PC-3 (cell line): ENCODE data around the gene LPCAT2. TPM values are rescaled to one million over a fixed set of nuclear protein-coding genes. Genes with fewer than 3 reads are reported as not detected.

Experiments
- ATAC-seq: fragments of 200-7000 bp; cut with Tn5 transposase; 2 replicates; pipeline ENCODE4 v1.9.1; 2020; ENCODE audit warnings: mild to moderate bottlenecking, moderate library complexity
- BruUV-seq: library from RNA; stranded (reverse); fragments of 400-500 nt; replicated peaks from 2 replicates; lab custom pipeline; 2021; lab: Mats Ljungman, UMichigan
- CTCF ChIA-PET: fragments of 300-600 bp; sonication (Branson Sonifier 250); formaldehyde crosslinking; loops from one replicate; lab custom pipeline; 2022; ENCODE audit warnings: antibody characterized with exemption; lab: Charles Lee
- POLR2A ChIA-PET: fragments of 300-600 bp; sonication (Branson Sonifier 250); formaldehyde crosslinking; loops from one replicate; lab custom pipeline; 2022; ENCODE audit warnings: antibody characterized with exemption; ENCODE audit not compliant: unreplicated experiment; lab: Charles Lee
- DNase-seq: peaks from one replicate; pipeline ENCODE4 v3.0.0-alpha.2; 2015
- H2AFZ ChIP-seq: fragments of 300-600 bp; sonication (generic); 2 replicates; pipeline ENCODE4 v1.6.0; 2016; ENCODE audit warnings: antibody characterized with exemption, low read length
- H3F3A ChIP-seq: fragments of 300-600 bp; sonication (generic); one replicate; pipeline ENCODE4 v1.6.0; 2017; ENCODE audit warnings: antibody characterized with exemption, low read length, control low read depth, mild to moderate bottlenecking; ENCODE audit not compliant: unreplicated experiment
- H3K27ac ChIP-seq: fragments of 300-600 bp; sonication (generic); 2 replicates; pipeline ENCODE4 v1.5.1; 2016; ENCODE audit warnings: mild to moderate bottlenecking, low read length
- H3K27me3 ChIP-seq: fragments of 300-600 bp; sonication (generic); 2 replicates; pipeline ENCODE4 v1.6.1; 2016; ENCODE audit warnings: low read length, mixed read lengths
- H3K36me3 ChIP-seq: fragments of 300-600 bp; sonication (generic); 2 replicates; pipeline ENCODE4 v1.6.1; 2016; ENCODE audit warnings: low read depth, mixed run types, low read length, mixed read lengths
- H3K4me1 ChIP-seq: fragments of 300-600 bp; sonication (generic); 2 replicates; pipeline ENCODE4 v1.5.1; 2016; ENCODE audit warnings: low read length; ENCODE audit not compliant: insufficient read depth
- H3K4me2 ChIP-seq: fragments of 300-600 bp; sonication (generic); 2 replicates; pipeline ENCODE4 v1.6.0; 2016; ENCODE audit warnings: low read length
- H3K4me3 ChIP-seq: fragments of 300-600 bp; sonication (generic); 2 replicates; pipeline ENCODE4 v1.5.1; 2016; ENCODE audit warnings: mild to moderate bottlenecking, low read length, mixed read lengths
- H3K79me2 ChIP-seq: fragments of 300-600 bp; sonication (generic); 2 replicates; pipeline ENCODE4 v1.6.1; 2017; ENCODE audit warnings: low read length, mixed read lengths
- H3K9ac ChIP-seq: fragments of 300-600 bp; sonication (generic); 2 replicates; pipeline ENCODE4 v1.6.0; 2016; ENCODE audit warnings: mild to moderate bottlenecking, low read length
- H3K9me2 ChIP-seq: fragments of 300-600 bp; sonication (generic); replicated peaks from 2 replicates; pipeline ENCODE4 v1.6.1; 2016; ENCODE audit warnings: mixed run types, low read length, mixed read lengths
- H3K9me3 ChIP-seq: fragments of 300-600 bp; sonication (generic); 2 replicates; pipeline ENCODE4 v1.6.1; 2016; ENCODE audit warnings: low read length, mixed read lengths
- H4K20me1 ChIP-seq: fragments of 300-600 bp; sonication (generic); 2 replicates; pipeline ENCODE4 v1.6.1; 2016; ENCODE audit warnings: low read length, mixed read lengths
- EZH2 ChIP-seq: fragments of 300-600 bp; sonication (generic); IDR thresholded peaks from one replicate; pipeline ENCODE4 v1.6.1; 2017; ENCODE audit warnings: antibody characterized with exemption, mild to moderate bottlenecking, low read length; ENCODE audit not compliant: unreplicated experiment
- EZH2phosphoT487 ChIP-seq: fragments of 300-600 bp; sonication (generic); IDR thresholded peaks from 2 replicates; pipeline ENCODE4 v1.6.1; 2018; ENCODE audit warnings: mild to moderate bottlenecking, antibody characterized with exemption, low read length, borderline replicate concordance
- intact Hi-C: fragments of 100-400 bp; cut with micrococcal nuclease; formaldehyde crosslinking; loops from 2 replicates; pipeline ENCODE4 v1.9.0; 2023
- total RNA-seq: library from RNA; depleted of rRNA; stranded (reverse); fragments of >200 nt; gene quantifications from 2 replicates; pipeline ENCODE4 v1.2.3, GENCODE V29; 2014
- TF ChIP-seq, protein P1 (sequence below): fragments of 300-600 bp; sonication (generic); conservative IDR thresholded peaks from 2 replicates; pipeline ENCODE4 v1.5.1; 2017; ENCODE audit warnings: antibody characterized with exemption, low read depth, mild to moderate bottlenecking, low read length

The LPCAT2 gene
- total RNA-seq, 1 experiment from 2014 or later: 8.0 TPM

DNA sequence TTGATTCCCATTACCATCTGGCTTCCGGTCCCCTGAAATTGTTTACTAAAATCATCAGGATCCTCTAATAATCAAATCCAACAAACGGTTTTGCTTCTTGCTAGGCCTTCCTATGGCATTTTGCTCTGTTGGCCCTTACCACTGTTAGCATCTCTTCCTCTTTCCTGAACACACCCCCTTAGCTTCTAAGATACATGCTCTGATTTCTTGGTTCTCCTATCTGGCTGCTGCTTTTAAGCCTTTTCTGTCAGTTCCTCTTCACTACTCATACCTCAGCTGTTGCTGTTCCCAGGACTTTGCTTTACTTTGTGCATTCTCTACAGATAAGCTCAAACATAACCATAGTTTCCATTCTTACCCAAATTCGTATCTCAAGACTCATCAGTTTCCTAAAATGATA is 69.0 kb downstream of the LPCAT2 start:
- H3K36me3 ChIP-seq: no peaks in the 10 kb centered on the region
- H3K9ac ChIP-seq: no peak overlapping the region
- ChIA-PET POLR2A (no interaction called here), CTCF (no interaction called here)
- no peaks in the 10 kb centered on the region for H3K9me2 ChIP-seq
- H3K27me3 ChIP-seq: no peaks in the 10 kb centered on the region
- H3F3A ChIP-seq: no peaks in the 10 kb centered on the region
- no peaks in the 10 kb centered on the region for H3K4me1 ChIP-seq
- H3K4me2 ChIP-seq: no peak overlapping the region
- intact Hi-C loops: no loop called here
- H4K20me1 ChIP-seq: no peaks in the 10 kb centered on the region
- no peak overlapping the region for H3K4me3 ChIP-seq
- DNase-seq: no peak
- no peaks in the 10 kb centered on the region for H3K79me2 ChIP-seq
- no peak overlapping the region for H3K27ac ChIP-seq
- TF ChIP-seq, protein P1, sequence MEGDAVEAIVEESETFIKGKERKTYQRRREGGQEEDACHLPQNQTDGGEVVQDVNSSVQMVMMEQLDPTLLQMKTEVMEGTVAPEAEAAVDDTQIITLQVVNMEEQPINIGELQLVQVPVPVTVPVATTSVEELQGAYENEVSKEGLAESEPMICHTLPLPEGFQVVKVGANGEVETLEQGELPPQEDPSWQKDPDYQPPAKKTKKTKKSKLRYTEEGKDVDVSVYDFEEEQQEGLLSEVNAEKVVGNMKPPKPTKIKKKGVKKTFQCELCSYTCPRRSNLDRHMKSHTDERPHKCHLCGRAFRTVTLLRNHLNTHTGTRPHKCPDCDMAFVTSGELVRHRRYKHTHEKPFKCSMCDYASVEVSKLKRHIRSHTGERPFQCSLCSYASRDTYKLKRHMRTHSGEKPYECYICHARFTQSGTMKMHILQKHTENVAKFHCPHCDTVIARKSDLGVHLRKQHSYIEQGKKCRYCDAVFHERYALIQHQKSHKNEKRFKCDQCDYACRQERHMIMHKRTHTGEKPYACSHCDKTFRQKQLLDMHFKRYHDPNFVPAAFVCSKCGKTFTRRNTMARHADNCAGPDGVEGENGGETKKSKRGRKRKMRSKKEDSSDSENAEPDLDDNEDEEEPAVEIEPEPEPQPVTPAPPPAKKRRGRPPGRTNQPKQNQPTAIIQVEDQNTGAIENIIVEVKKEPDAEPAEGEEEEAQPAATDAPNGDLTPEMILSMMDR: no peak
- TF ChIP-seq EZH2phosphoT487: no peak
- TF ChIP-seq EZH2: no peak
- no TSS peak for BruUV-seq
- H3K9me3 ChIP-seq: no peaks in the 10 kb centered on the region
- no peak for ATAC-seq
- H2AFZ ChIP-seq: no peak overlapping the region

DNA sequence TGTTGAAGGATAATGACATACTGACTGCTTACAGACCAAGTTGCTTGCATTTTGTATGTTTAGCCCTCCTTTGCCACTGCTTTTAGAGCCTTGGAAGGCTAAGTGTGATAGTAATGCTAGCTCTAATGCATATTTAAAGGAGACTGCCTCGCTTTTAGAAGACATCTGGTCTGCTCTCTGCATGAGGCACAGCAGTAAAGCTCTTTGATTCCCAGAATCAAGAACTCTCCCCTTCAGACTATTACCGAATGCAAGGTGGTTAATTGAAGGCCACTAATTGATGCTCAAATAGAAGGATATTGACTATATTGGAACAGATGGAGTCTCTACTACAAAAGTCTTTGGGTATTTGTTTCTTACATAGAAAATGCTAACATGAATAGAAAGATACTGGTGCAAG is 76.8 kb downstream of the LPCAT2 start:
- no peak overlapping the region for H3K4me3 ChIP-seq
- ChIA-PET CTCF (no interaction called here), POLR2A (no interaction called here)
- H3K9me2 ChIP-seq: no peaks in the 10 kb centered on the region
- TF ChIP-seq, protein P1: no peak
- no peak for TF ChIP-seq EZH2phosphoT487
- no peak for TF ChIP-seq EZH2
- no peaks in the 10 kb centered on the region for H3K36me3 ChIP-seq
- no peaks in the 10 kb centered on the region for H4K20me1 ChIP-seq
- H3K9me3 ChIP-seq: no peaks in the 10 kb centered on the region
- no peak overlapping the region for H3K4me2 ChIP-seq
- no peak overlapping the region for H3K27ac ChIP-seq
- H3K27me3 ChIP-seq: no peaks in the 10 kb centered on the region
- H3K79me2 ChIP-seq: no peaks in the 10 kb centered on the region
- H3F3A ChIP-seq: no peaks in the 10 kb centered on the region
- no peaks in the 10 kb centered on the region for H3K4me1 ChIP-seq
- DNase-seq (no peak), ATAC-seq (no peak)
- intact Hi-C loops: no loop called here
- H3K9ac ChIP-seq: no peak overlapping the region
- no peak overlapping the region for H2AFZ ChIP-seq
- BruUV-seq: no TSS peak

DNA sequence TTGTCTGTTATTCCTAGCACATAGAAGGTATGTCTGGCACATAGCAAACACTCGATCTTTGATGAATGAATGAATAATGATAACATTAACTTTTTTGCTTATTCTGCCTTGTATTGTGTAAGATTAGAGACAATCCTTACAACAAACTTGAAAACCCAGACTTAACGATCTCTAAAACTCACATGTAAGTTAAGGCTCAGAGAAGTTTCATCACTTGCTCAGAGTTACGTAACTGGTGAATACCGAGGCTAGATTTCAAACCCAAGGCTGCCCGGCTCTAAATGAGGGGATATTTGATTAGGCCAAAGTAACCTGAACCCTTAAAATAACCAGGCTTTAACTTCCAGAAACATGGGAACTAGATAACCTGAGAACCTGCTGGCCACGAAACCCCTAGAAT is 79.9 kb downstream of the LPCAT2 start:
- ATAC-seq (no peak), DNase-seq (no peak)
- H3K4me3 ChIP-seq: no peak overlapping the region
- no peak overlapping the region for H3K27ac ChIP-seq
- no peaks in the 10 kb centered on the region for H4K20me1 ChIP-seq
- H3K9me3 ChIP-seq: no peaks in the 10 kb centered on the region
- ChIA-PET POLR2A (no interaction called here), CTCF (no interaction called here)
- H3K9ac ChIP-seq: no peak overlapping the region
- TF ChIP-seq, protein P1: no peak
- H3K9me2 ChIP-seq: no peaks in the 10 kb centered on the region
- H3F3A ChIP-seq: no peaks in the 10 kb centered on the region
- H2AFZ ChIP-seq: no peak overlapping the region
- intact Hi-C loops: no loop called here
- H3K79me2 ChIP-seq: no peaks in the 10 kb centered on the region
- no peaks in the 10 kb centered on the region for H3K27me3 ChIP-seq
- BruUV-seq: no TSS peak
- H3K4me1 ChIP-seq: no peaks in the 10 kb centered on the region
- no peaks in the 10 kb centered on the region for H3K36me3 ChIP-seq
- H3K4me2 ChIP-seq: no peak overlapping the region
